Vagina (tissue), 2 donors: ENCODE data around the gene USP12.

Source experiments
- POLR2A ChIP-seq, 2 donors: fragments of 450-650 bp; IDR thresholded peaks; one replicate each; pipeline ENCODE4 v1.6.1; 2017; ENCODE audit warnings: antibody characterized with exemption in 2 of 2, mild to moderate bottlenecking in 2 of 2, moderate library complexity in 2 of 2
- POLR2AphosphoS5 ChIP-seq, 2 donors: sonication (generic); formaldehyde crosslinking; IDR thresholded peaks; one replicate each; pipeline ENCODE4 v1.9.0; 2017; ENCODE audit warnings: antibody characterized with exemption in 2 of 2, mild to moderate bottlenecking in 2 of 2, low read depth in 1 of 2; ENCODE audit not compliant: insufficient read depth in 1 of 2
- TF ChIP-seq, protein P1 (sequence below), 3 experiments: fragments of 450-650 bp in 2 of 3; fragments of 200-600 bp in 1 of 3; sonication (generic) in 1 of 3; IDR thresholded peaks; one replicate each; pipeline ENCODE4 v1.5.1; 2017 to 2019; ENCODE audit warnings: antibody characterized with exemption in 3 of 3, mild to moderate bottlenecking in 2 of 3, moderate library complexity in 2 of 3

DNA sequence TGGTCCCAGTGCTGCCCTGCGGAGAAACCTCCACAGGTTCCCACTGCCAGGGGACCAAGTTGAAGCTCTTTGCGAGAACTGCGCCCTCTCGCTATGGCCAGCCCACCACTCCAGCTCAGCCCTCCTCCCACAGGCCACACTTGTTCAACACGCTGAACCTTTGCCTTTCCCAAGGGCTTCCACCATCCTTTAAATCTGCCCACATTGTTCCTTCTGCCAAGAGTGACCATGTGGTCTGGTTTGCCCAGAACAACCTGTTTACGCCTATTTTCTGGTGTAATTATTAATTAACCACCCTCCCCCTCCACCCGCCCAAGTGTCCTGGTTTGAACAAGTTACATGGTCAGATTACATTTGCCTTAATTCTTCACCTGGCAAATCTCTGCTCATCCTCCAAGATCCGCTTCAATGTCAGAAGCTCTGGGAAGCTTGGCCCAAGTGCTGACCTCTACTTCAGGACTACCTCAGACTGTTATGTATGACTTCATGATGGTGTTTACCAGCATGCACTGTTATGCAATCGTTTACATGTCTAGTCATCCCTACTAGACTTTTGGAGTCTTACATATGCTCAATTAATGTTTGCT is 12.0 kb upstream of the USP12 start:
- TF ChIP-seq, protein P1, sequence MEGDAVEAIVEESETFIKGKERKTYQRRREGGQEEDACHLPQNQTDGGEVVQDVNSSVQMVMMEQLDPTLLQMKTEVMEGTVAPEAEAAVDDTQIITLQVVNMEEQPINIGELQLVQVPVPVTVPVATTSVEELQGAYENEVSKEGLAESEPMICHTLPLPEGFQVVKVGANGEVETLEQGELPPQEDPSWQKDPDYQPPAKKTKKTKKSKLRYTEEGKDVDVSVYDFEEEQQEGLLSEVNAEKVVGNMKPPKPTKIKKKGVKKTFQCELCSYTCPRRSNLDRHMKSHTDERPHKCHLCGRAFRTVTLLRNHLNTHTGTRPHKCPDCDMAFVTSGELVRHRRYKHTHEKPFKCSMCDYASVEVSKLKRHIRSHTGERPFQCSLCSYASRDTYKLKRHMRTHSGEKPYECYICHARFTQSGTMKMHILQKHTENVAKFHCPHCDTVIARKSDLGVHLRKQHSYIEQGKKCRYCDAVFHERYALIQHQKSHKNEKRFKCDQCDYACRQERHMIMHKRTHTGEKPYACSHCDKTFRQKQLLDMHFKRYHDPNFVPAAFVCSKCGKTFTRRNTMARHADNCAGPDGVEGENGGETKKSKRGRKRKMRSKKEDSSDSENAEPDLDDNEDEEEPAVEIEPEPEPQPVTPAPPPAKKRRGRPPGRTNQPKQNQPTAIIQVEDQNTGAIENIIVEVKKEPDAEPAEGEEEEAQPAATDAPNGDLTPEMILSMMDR (IDR thresholded peaks at IDR 0.05) = no peak
- TF ChIP-seq POLR2AphosphoS5 (IDR thresholded peaks at IDR 0.05; ENCODE audit: insufficient read depth in 1 of 2, low read depth in 1 of 2) (no peak), POLR2A (IDR thresholded peaks at IDR 0.05) (no peak)
